ENCODE results near the gene SFTPA1.
"Not testable (repeated sequence)": the region's sequence is repeated elsewhere in the genome, so short reads cannot be mapped to it uniquely, and the experiment has no call there.

The SFTPA1 gene

GRCh38 chr10:79593377-79593776 lies 17.4 kb upstream of the SFTPA1 start:
- Histone ChIP-seq H3K79me2 (ENCODE audit: control insufficient read depth, insufficient read depth, low read length, poor library complexity) (no peaks in the 10 kb centered on the region), H3K4ac (ENCODE audit: low read depth, low read length) (no peak overlapping the region), H3K36me3 (ENCODE audit: control insufficient read depth in 1 of 2, insufficient read depth in 2 of 2, low read length in 2 of 2) (no peaks in the 10 kb centered on the region), H4K8ac (ENCODE audit: low read depth, low read length) (no peak overlapping the region), H2AFZ (ENCODE audit: insufficient read depth, low read length, poor library complexity) (no peak overlapping the region), H3K4me3 (ENCODE audit: low read depth, low read length) (no peak overlapping the region), H3K27ac (ENCODE audit: low read depth, low read length) (no peak overlapping the region), H3K79me1 (ENCODE audit: low read length) (no peaks in the 10 kb centered on the region), H3K4me2 (ENCODE audit: low read length) (no peak overlapping the region), H3K14ac (ENCODE audit: low read length) (no peak overlapping the region), H2BK120ac (ENCODE audit: insufficient read depth, low read length, poor library complexity) (no peak overlapping the region), H3K23ac (ENCODE audit: low read length) (no peak overlapping the region), H4K12ac (ENCODE audit: low read depth, low read length) (no peak overlapping the region), H3K27me3 (ENCODE audit: insufficient read depth, low read length) (no peaks in the 10 kb centered on the region), H2AK5ac (ENCODE audit: low read length) (no peak overlapping the region), H3K9ac (ENCODE audit: low read length) (no peak overlapping the region), H3K4me1 (ENCODE audit: control insufficient read depth in 1 of 2, insufficient read depth in 2 of 2, low read length in 2 of 2) (no peaks in the 10 kb centered on the region), H3K9me3 (ENCODE audit: insufficient read depth, low read depth, low read length) (peaks cover 2% of the 10 kb centered on the region), H2BK5ac (ENCODE audit: low read depth, low read length, poor library complexity) (no peak overlapping the region), H2BK12ac (ENCODE audit: low read length) (no peak overlapping the region), H4K91ac (ENCODE audit: low read depth, low read length) (no peak overlapping the region), H3K18ac (ENCODE audit: low read length) (no peak overlapping the region)
- WGBS (ENCODE audit: extremely low coverage, insufficient coverage, insufficient read length) = no CpG with 5 or more reads among the region's 1 CpG
- DNase-seq = no peak

DNA sequence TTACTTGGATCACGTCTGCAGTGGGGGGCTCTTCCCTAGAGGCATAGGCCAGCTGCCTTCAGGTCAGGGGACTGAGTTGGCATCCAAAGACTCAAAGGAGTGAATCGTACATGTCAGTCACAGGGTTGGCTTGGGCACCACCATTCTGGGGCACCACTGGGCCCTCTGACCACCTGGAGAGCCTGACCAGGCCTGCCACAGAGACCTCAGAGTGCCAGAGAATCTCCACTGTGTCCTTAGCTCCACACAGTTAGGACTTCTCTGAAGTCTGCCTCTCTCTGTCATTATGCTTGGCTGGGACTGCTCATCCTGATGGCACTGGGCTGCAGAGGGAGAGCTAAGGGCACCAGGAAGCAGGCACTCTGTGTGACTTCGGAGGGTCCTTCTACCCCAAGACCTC lies 16.2 kb upstream of the SFTPA1 start:
- H4K8ac ChIP-seq (ENCODE audit: low read depth, low read length); H2BK5ac ChIP-seq (ENCODE audit: low read depth, low read length, poor library complexity); H3K4me3 ChIP-seq (ENCODE audit: low read depth, low read length); H2BK120ac ChIP-seq (ENCODE audit: insufficient read depth, low read length, poor library complexity); H2BK12ac ChIP-seq (ENCODE audit: low read length); H3K14ac ChIP-seq (ENCODE audit: low read length); H3K27me3 ChIP-seq (ENCODE audit: insufficient read depth, low read length); H2AK5ac ChIP-seq (ENCODE audit: low read length); H3K79me1 ChIP-seq (ENCODE audit: low read length); H3K23ac ChIP-seq (ENCODE audit: low read length); H4K12ac ChIP-seq (ENCODE audit: low read depth, low read length); H3K79me2 ChIP-seq (ENCODE audit: control insufficient read depth, insufficient read depth, low read length, poor library complexity); H3K27ac ChIP-seq (ENCODE audit: low read depth, low read length); H3K9ac ChIP-seq (ENCODE audit: low read length); DNase-seq; H3K9me3 ChIP-seq (ENCODE audit: insufficient read depth, low read depth, low read length); H3K4me2 ChIP-seq (ENCODE audit: low read length); H3K4ac ChIP-seq (ENCODE audit: low read depth, low read length); H2AFZ ChIP-seq (ENCODE audit: insufficient read depth, low read length, poor library complexity); H3K36me3 ChIP-seq (ENCODE audit: control insufficient read depth in 1 of 2, insufficient read depth in 2 of 2, low read length in 2 of 2); H4K91ac ChIP-seq (ENCODE audit: low read depth, low read length); H3K18ac ChIP-seq (ENCODE audit: low read length); H3K4me1 ChIP-seq (ENCODE audit: control insufficient read depth in 1 of 2, insufficient read depth in 2 of 2, low read length in 2 of 2): not testable (repeated sequence)
- no CpG with 5 or more reads among the region's 3 CpGs for WGBS (ENCODE audit: extremely low coverage, insufficient coverage, insufficient read length)

GRCh38 chr10:79595510-79595909 lies 15.2 kb upstream of the SFTPA1 start:
- H3K4ac ChIP-seq (ENCODE audit: low read depth, low read length) = no peak overlapping the region
- no peak overlapping the region for H3K9ac ChIP-seq (ENCODE audit: low read length)
- H3K4me2 ChIP-seq (ENCODE audit: low read length) = no peak overlapping the region
- no peak for DNase-seq
- H2BK5ac ChIP-seq (ENCODE audit: low read depth, low read length, poor library complexity) = no peak overlapping the region
- no CpG with 5 or more reads among the region's 3 CpGs for WGBS (ENCODE audit: extremely low coverage, insufficient coverage, insufficient read length)
- H3K4me1 ChIP-seq (ENCODE audit: control insufficient read depth in 1 of 2, insufficient read depth in 2 of 2, low read length in 2 of 2) = no peaks in the 10 kb centered on the region
- no peak overlapping the region for H4K91ac ChIP-seq (ENCODE audit: low read depth, low read length)
- no peaks in the 10 kb centered on the region for H3K79me2 ChIP-seq (ENCODE audit: control insufficient read depth, insufficient read depth, low read length, poor library complexity)
- H2BK12ac ChIP-seq (ENCODE audit: low read length) = no peak overlapping the region
- no peak overlapping the region for H4K12ac ChIP-seq (ENCODE audit: low read depth, low read length)
- no peak overlapping the region for H3K27ac ChIP-seq (ENCODE audit: low read depth, low read length)
- H3K23ac ChIP-seq (ENCODE audit: low read length) = no peak overlapping the region
- no peak overlapping the region for H2AK5ac ChIP-seq (ENCODE audit: low read length)
- no peak overlapping the region for H3K14ac ChIP-seq (ENCODE audit: low read length)
- H2BK120ac ChIP-seq (ENCODE audit: insufficient read depth, low read length, poor library complexity) = no peak overlapping the region
- peaks cover 4% of the 10 kb centered on the region for H3K9me3 ChIP-seq (ENCODE audit: insufficient read depth, low read depth, low read length)
- no peak overlapping the region for H2AFZ ChIP-seq (ENCODE audit: insufficient read depth, low read length, poor library complexity)
- H4K8ac ChIP-seq (ENCODE audit: low read depth, low read length) = no peak overlapping the region
- no peak overlapping the region for H3K4me3 ChIP-seq (ENCODE audit: low read depth, low read length)
- H3K18ac ChIP-seq (ENCODE audit: low read length) = no peak overlapping the region
- H3K36me3 ChIP-seq (ENCODE audit: control insufficient read depth in 1 of 2, insufficient read depth in 2 of 2, low read length in 2 of 2) = no peaks in the 10 kb centered on the region
- no peaks in the 10 kb centered on the region for H3K27me3 ChIP-seq (ENCODE audit: insufficient read depth, low read length)
- H3K79me1 ChIP-seq (ENCODE audit: low read length) = no peaks in the 10 kb centered on the region

GRCh38 chr10:79599644-79600043 lies 11.1 kb upstream of the SFTPA1 start:
- not testable (repeated sequence) for H3K27ac ChIP-seq (ENCODE audit: low read depth, low read length); H3K79me1 ChIP-seq (ENCODE audit: low read length); H2BK12ac ChIP-seq (ENCODE audit: low read length); H3K4me1 ChIP-seq (ENCODE audit: control insufficient read depth in 1 of 2, insufficient read depth in 2 of 2, low read length in 2 of 2); H2AK5ac ChIP-seq (ENCODE audit: low read length); H3K9me3 ChIP-seq (ENCODE audit: insufficient read depth, low read depth, low read length); H3K79me2 ChIP-seq (ENCODE audit: control insufficient read depth, insufficient read depth, low read length, poor library complexity); H4K91ac ChIP-seq (ENCODE audit: low read depth, low read length); H3K27me3 ChIP-seq (ENCODE audit: insufficient read depth, low read length); H3K23ac ChIP-seq (ENCODE audit: low read length); H3K4me3 ChIP-seq (ENCODE audit: low read depth, low read length); H4K12ac ChIP-seq (ENCODE audit: low read depth, low read length); DNase-seq; H3K9ac ChIP-seq (ENCODE audit: low read length); H3K14ac ChIP-seq (ENCODE audit: low read length); H3K4ac ChIP-seq (ENCODE audit: low read depth, low read length); H2BK5ac ChIP-seq (ENCODE audit: low read depth, low read length, poor library complexity); H4K8ac ChIP-seq (ENCODE audit: low read depth, low read length); H3K18ac ChIP-seq (ENCODE audit: low read length); H3K4me2 ChIP-seq (ENCODE audit: low read length); H3K36me3 ChIP-seq (ENCODE audit: control insufficient read depth in 1 of 2, insufficient read depth in 2 of 2, low read length in 2 of 2); H2AFZ ChIP-seq (ENCODE audit: insufficient read depth, low read length, poor library complexity); H2BK120ac ChIP-seq (ENCODE audit: insufficient read depth, low read length, poor library complexity)
- no CpG with 5 or more reads among the region's 9 CpGs for WGBS (ENCODE audit: extremely low coverage, insufficient coverage, insufficient read length)

Measured in trophoblast cell (in vitro differentiated cells and primary cell).